ENCODE results near the gene SUMF1. TPM values are rescaled to one million over a fixed set of nuclear protein-coding genes. Genes with fewer than 3 reads are reported as not detected.

SUMF1 gene
- total RNA-seq, 1 donor from 2014 or later = 17.5 TPM

DNA sequence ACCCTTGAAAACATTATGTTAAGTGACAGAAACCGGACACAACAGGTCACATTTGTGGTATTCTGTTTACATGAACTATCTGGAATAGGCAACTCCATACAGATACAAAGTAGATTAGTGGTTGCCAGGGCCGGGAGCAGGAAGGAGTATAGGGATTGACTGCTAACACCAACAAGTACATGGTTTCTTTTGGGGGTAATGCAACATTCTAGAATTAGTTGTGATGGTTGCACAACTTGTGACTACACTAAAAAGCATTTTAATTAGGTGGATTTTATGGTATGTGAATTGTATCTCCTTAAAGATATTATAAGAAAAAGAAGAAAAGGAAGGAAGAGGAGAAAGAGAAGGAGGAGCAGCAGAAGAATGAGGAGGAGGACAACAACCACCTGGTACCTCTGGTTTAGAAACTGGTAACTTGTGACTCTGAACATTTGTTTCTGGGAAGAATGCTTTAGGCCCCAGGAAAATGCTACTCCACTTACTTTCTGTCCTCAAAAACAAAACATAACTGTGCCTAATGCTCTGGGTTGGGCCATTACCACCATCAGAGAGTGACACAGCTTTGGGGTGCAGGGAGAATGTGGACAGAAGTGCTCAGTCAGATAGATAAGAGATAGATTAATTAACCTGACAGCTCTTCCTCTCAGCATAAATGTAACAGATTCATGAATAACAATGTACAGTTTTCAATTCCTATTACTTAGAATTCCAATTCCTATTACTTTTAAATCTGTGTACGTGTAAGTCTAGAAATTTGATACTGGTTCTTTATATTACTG is 143.6 kb downstream of the SUMF1 start:
- no peak for DNase-seq (ENCODE audit: low spot score)
- H3K4me1 Mint-ChIP-seq (ENCODE audit: unreplicated experiment) = peaks cover 13% of the 10 kb centered on the region
- peaks cover 2% of the 10 kb centered on the region for H3K36me3 Mint-ChIP-seq (ENCODE audit: low read depth, unreplicated experiment)
- TF ChIP-seq, protein P1, sequence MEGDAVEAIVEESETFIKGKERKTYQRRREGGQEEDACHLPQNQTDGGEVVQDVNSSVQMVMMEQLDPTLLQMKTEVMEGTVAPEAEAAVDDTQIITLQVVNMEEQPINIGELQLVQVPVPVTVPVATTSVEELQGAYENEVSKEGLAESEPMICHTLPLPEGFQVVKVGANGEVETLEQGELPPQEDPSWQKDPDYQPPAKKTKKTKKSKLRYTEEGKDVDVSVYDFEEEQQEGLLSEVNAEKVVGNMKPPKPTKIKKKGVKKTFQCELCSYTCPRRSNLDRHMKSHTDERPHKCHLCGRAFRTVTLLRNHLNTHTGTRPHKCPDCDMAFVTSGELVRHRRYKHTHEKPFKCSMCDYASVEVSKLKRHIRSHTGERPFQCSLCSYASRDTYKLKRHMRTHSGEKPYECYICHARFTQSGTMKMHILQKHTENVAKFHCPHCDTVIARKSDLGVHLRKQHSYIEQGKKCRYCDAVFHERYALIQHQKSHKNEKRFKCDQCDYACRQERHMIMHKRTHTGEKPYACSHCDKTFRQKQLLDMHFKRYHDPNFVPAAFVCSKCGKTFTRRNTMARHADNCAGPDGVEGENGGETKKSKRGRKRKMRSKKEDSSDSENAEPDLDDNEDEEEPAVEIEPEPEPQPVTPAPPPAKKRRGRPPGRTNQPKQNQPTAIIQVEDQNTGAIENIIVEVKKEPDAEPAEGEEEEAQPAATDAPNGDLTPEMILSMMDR (IDR thresholded peaks at IDR 0.05; ENCODE audit: unreplicated experiment) = no peak
- no peaks in the 10 kb centered on the region for H3K9me3 Mint-ChIP-seq (ENCODE audit: unreplicated experiment)
- no peak overlapping the region for H3K4me3 Mint-ChIP-seq (ENCODE audit: unreplicated experiment)
- H3K27ac Mint-ChIP-seq (ENCODE audit: unreplicated experiment) = no peak overlapping the region
- H3K27me3 Mint-ChIP-seq (ENCODE audit: unreplicated experiment) = peaks cover 3% of the 10 kb centered on the region

DNA sequence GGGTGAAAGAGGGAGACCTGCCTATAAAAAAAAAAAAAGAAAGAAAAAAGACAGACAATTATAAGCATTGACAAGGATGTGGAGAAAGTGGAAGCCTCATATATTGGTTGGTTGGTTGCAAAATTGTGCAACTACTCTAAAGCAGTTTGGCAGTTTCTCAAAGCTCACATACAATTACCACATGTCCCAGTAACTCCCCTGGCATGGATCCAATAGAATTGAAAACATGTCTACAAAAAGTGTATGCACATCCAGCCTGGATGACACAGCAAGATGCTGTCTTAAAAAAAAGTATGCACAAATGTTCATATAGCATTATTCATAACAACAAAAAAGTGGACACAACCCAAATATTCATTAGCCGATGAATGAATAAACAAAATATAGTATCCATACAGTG is 144.4 kb downstream of the SUMF1 start:
- DNase-seq (ENCODE audit: low spot score) = no peak
- H3K4me3 Mint-ChIP-seq (ENCODE audit: unreplicated experiment) = no peak overlapping the region
- H3K4me1 Mint-ChIP-seq (ENCODE audit: unreplicated experiment) = peaks cover 13% of the 10 kb centered on the region
- TF ChIP-seq, protein P1 (IDR thresholded peaks at IDR 0.05; ENCODE audit: unreplicated experiment) = no peak
- no peaks in the 10 kb centered on the region for H3K9me3 Mint-ChIP-seq (ENCODE audit: unreplicated experiment)
- H3K27ac Mint-ChIP-seq (ENCODE audit: unreplicated experiment) = no peak overlapping the region
- H3K27me3 Mint-ChIP-seq (ENCODE audit: unreplicated experiment) = peaks cover 3% of the 10 kb centered on the region
- H3K36me3 Mint-ChIP-seq (ENCODE audit: low read depth, unreplicated experiment) = no peaks in the 10 kb centered on the region

DNA sequence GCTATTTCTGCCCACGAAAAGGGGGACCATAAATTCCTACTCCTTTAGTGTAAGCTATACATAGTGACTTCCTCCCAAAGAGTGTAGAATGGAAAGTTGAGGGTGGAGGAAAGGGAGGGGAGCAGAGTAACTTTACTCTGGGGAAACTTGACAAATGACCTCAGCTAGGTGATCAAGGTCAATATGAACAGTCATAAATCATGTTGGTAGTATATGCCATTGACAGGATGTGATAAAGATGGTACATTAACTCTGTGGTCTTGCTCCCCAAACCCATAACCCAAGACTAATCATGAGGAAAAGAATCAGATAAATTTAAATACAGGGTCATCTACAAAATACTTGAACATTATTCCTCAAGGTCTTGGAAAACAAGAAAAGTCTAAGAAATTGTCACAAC is 145.3 kb downstream of the SUMF1 start:
- no peak for DNase-seq (ENCODE audit: low spot score)

DNA sequence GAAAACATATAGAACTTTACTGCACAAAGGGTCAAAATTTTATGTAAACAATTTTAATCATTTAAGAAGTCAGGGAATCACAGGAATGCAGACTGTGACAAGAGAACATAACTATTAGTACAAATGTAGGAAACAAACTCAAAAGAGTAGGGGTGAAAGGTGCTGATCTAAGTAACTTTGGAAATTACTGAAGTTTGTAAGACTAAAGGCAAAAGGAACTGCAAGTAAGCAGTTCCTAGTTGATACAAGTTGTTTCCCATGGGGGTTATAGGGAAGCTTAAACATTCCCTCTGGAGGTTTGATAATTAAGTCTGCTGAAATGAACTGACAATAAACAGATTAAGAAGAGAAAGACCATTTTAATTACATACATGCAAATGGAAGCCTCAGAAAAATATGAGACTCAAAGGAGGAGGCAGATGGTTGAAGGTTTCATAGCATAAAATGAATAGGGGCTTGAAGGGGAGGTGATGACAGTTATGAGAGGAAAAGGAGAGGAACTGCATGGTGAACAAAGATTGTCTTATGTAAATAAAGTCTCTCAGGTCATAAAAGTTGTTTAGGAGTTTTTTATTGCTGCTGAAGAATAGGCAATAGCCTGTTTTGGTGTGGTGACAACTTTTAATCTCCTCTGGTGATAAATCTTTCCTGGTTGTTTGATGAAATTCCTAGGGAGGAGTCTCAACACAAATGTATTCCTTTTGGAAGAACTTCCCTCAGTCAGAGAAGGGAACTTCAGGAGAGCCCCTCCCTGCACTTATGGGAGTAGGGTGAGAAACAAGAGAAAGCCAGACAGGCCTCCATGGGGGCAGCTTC is 146.8 kb downstream of the SUMF1 start:
- H3K36me3 Mint-ChIP-seq (ENCODE audit: low read depth, unreplicated experiment) = peaks cover 10% of the 10 kb centered on the region
- TF ChIP-seq, protein P1 (IDR thresholded peaks at IDR 0.05; ENCODE audit: unreplicated experiment) = no peak
- H3K4me1 Mint-ChIP-seq (ENCODE audit: unreplicated experiment) = peaks cover 13% of the 10 kb centered on the region
- H3K27ac Mint-ChIP-seq (ENCODE audit: unreplicated experiment) = no peak overlapping the region
- no peaks in the 10 kb centered on the region for H3K9me3 Mint-ChIP-seq (ENCODE audit: unreplicated experiment)
- no peak for DNase-seq (ENCODE audit: low spot score)
- peaks cover 3% of the 10 kb centered on the region for H3K27me3 Mint-ChIP-seq (ENCODE audit: unreplicated experiment)
- no peak overlapping the region for H3K4me3 Mint-ChIP-seq (ENCODE audit: unreplicated experiment)

More for the DNA sequence above, 145.3 kb downstream of the SUMF1 start:
- Mint-ChIP-seq H3K4me3 (ENCODE audit: unreplicated experiment) (no peak overlapping the region), H3K36me3 (ENCODE audit: low read depth, unreplicated experiment) (peaks cover 3% of the 10 kb centered on the region), H3K27me3 (ENCODE audit: unreplicated experiment) (peaks cover 3% of the 10 kb centered on the region), H3K27ac (ENCODE audit: unreplicated experiment) (no peak overlapping the region), H3K9me3 (ENCODE audit: unreplicated experiment) (no peaks in the 10 kb centered on the region), H3K4me1 (ENCODE audit: unreplicated experiment) (peaks cover 13% of the 10 kb centered on the region)
- TF ChIP-seq, protein P1 (IDR thresholded peaks at IDR 0.05; ENCODE audit: unreplicated experiment) = no peak

DNA sequence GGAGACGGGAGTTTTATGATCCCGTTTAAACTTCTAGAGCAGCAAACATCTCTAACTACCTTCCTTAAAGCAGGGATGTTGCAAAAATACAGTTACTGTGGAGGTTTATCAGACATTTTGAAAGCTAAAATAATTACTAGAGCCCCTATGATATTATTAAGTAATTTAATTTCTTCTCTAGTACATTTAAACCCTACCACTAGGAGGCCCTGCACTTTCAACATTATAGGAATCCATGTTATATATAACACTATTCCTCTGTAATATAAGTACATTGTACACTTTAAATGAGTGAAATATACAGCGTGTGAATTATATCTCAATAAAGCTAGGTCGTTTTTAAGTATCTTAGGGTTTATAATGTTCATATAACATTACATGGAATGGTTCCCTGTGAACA is 152.4 kb downstream of the SUMF1 start:
- peaks cover 27% of the 10 kb centered on the region for H3K4me1 Mint-ChIP-seq (ENCODE audit: unreplicated experiment)
- peaks cover 16% of the 10 kb centered on the region for H3K36me3 Mint-ChIP-seq (ENCODE audit: low read depth, unreplicated experiment)
- no peak overlapping the region for H3K4me3 Mint-ChIP-seq (ENCODE audit: unreplicated experiment)
- no peak for DNase-seq (ENCODE audit: low spot score)
- H3K9me3 Mint-ChIP-seq (ENCODE audit: unreplicated experiment) = no peaks in the 10 kb centered on the region
- H3K27me3 Mint-ChIP-seq (ENCODE audit: unreplicated experiment) = peaks cover 3% of the 10 kb centered on the region
- H3K27ac Mint-ChIP-seq (ENCODE audit: unreplicated experiment) = no peak overlapping the region
- TF ChIP-seq, protein P1 (IDR thresholded peaks at IDR 0.05; ENCODE audit: unreplicated experiment) = peak; percentile 67

Measured in endothelial cell (in vitro differentiated cells).